22Rv1 (cell line): Measurements from ENCODE around the gene FZD7.

Source experiments
- ZFX ChIP-seq: fragments of 450-650 bp; IDR thresholded peaks from 2 replicates; pipeline ENCODE4 v1.6.1; 2017; ENCODE audit warnings: antibody characterized with exemption, borderline replicate concordance
- TF ChIP-seq, protein P1 (sequence below): fragments of 450-650 bp; IDR thresholded peaks from 2 replicates; pipeline ENCODE4 v1.5.1; 2017; ENCODE audit warnings: mild to moderate bottlenecking

DNA sequence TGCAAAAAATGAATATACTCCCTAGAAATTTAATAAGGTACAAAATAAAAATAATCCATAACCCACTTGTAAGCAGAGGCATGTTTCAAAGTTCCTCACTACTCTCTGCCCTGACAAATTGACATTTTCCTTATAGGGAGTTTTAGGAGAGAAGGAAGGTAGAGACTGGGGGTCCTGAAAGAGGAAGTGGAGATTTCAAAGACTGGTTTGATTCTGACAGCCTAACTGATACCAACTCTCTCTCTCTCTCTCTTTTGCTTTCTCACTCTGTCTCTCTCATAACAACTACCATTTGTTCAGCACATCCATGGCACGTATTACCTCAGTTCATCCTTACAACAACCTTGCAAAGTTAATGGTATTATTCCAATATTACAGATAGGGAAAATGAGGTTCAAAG is 18.6 kb downstream of the FZD7 start:
- TF ChIP-seq, protein P1, sequence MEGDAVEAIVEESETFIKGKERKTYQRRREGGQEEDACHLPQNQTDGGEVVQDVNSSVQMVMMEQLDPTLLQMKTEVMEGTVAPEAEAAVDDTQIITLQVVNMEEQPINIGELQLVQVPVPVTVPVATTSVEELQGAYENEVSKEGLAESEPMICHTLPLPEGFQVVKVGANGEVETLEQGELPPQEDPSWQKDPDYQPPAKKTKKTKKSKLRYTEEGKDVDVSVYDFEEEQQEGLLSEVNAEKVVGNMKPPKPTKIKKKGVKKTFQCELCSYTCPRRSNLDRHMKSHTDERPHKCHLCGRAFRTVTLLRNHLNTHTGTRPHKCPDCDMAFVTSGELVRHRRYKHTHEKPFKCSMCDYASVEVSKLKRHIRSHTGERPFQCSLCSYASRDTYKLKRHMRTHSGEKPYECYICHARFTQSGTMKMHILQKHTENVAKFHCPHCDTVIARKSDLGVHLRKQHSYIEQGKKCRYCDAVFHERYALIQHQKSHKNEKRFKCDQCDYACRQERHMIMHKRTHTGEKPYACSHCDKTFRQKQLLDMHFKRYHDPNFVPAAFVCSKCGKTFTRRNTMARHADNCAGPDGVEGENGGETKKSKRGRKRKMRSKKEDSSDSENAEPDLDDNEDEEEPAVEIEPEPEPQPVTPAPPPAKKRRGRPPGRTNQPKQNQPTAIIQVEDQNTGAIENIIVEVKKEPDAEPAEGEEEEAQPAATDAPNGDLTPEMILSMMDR: no peak
- TF ChIP-seq ZFX: no peak
